Body of pancreas (tissue), 4 donors: ENCODE results near the gene FBXL7.

ENCODE experiments used
- POLR2A ChIP-seq, 3 donors: fragments of 450-650 bp; IDR thresholded peaks; one replicate each; pipeline ENCODE4 v1.6.1; 2016; ENCODE audit warnings: antibody characterized with exemption in 3 of 3, mild to moderate bottlenecking in 2 of 3
- TF ChIP-seq, protein P1 (sequence below), 7 experiments: fragments of 450-650 bp in 4 of 7; fragments of 200-600 bp in 3 of 7; sonication (generic) in 3 of 7; IDR thresholded peaks; one replicate each; pipeline ENCODE4 v1.5.1; 2016 to 2019; ENCODE audit warnings: antibody characterized with exemption in 7 of 7

DNA sequence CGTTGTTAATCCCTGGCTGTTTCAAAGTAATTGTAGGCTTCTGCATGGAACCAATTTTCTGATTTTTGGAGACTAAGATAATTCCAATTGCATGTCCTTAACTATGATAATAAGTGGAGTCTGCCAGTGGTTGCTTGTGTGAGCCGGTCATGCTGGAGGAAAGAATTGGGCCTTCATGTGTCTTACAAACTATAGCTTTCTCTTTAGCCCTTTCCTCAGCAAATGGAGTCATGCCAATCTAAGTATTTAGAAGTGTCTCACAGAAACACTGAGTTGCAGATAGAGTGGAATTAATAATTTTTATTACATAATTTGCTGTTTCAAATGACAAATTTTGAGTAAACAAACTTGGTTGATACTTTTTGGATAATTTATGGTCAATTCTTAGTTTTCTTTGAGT is 200.4 kb downstream of the FBXL7 start:
- TF ChIP-seq, protein P1, sequence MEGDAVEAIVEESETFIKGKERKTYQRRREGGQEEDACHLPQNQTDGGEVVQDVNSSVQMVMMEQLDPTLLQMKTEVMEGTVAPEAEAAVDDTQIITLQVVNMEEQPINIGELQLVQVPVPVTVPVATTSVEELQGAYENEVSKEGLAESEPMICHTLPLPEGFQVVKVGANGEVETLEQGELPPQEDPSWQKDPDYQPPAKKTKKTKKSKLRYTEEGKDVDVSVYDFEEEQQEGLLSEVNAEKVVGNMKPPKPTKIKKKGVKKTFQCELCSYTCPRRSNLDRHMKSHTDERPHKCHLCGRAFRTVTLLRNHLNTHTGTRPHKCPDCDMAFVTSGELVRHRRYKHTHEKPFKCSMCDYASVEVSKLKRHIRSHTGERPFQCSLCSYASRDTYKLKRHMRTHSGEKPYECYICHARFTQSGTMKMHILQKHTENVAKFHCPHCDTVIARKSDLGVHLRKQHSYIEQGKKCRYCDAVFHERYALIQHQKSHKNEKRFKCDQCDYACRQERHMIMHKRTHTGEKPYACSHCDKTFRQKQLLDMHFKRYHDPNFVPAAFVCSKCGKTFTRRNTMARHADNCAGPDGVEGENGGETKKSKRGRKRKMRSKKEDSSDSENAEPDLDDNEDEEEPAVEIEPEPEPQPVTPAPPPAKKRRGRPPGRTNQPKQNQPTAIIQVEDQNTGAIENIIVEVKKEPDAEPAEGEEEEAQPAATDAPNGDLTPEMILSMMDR (IDR thresholded peaks at IDR 0.05): no peak
- no peak for TF ChIP-seq POLR2A (IDR thresholded peaks at IDR 0.05)
